ENCODE results near the gene PLAC1. TPM values are rescaled to one million over a fixed set of nuclear protein-coding genes. Genes with fewer than 3 reads are reported as not detected.

Gene PLAC1
- total RNA-seq, 1 donor: not detected

- no peak for DNase-seq (ENCODE audit: insufficient read length, low spot score, missing footprints)
- H2AFZ ChIP-seq (ENCODE audit: low read length): no peak overlapping the region
- no peaks in the 10 kb centered on the region for H3K27me3 ChIP-seq (ENCODE audit: insufficient read depth, low read length)
- H3K36me3 ChIP-seq (ENCODE audit: insufficient read depth, low read length): no peaks in the 10 kb centered on the region
- no peak overlapping the region for H3K4me3 ChIP-seq (ENCODE audit: insufficient read depth, low read length)
- TF ChIP-seq, protein P1, sequence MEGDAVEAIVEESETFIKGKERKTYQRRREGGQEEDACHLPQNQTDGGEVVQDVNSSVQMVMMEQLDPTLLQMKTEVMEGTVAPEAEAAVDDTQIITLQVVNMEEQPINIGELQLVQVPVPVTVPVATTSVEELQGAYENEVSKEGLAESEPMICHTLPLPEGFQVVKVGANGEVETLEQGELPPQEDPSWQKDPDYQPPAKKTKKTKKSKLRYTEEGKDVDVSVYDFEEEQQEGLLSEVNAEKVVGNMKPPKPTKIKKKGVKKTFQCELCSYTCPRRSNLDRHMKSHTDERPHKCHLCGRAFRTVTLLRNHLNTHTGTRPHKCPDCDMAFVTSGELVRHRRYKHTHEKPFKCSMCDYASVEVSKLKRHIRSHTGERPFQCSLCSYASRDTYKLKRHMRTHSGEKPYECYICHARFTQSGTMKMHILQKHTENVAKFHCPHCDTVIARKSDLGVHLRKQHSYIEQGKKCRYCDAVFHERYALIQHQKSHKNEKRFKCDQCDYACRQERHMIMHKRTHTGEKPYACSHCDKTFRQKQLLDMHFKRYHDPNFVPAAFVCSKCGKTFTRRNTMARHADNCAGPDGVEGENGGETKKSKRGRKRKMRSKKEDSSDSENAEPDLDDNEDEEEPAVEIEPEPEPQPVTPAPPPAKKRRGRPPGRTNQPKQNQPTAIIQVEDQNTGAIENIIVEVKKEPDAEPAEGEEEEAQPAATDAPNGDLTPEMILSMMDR (IDR thresholded peaks at IDR 0.05; ENCODE audit: extremely low read depth, low read depth, low read length): no peak
- H3K4me2 ChIP-seq (ENCODE audit: insufficient read depth, low read length): peak overlapping the region; percentile 20
- peak overlapping the region; percentile 20 for H3K27ac ChIP-seq (ENCODE audit: low read depth, low read length)
- peaks cover 37% of the 10 kb centered on the region for H3K4me1 ChIP-seq (ENCODE audit: insufficient read depth, low read length)
- H3K9me3 ChIP-seq (ENCODE audit: low read depth, low read length): no peaks in the 10 kb centered on the region
- H4K20me1 ChIP-seq (ENCODE audit: insufficient read depth, low read length): no peaks in the 10 kb centered on the region
- H3K79me2 ChIP-seq (ENCODE audit: insufficient read depth, low read length): no peaks in the 10 kb centered on the region
These were observed 57.6 kb downstream of the PLAC1 start for GRCh38 chrX:134600714-134601113.

DNA sequence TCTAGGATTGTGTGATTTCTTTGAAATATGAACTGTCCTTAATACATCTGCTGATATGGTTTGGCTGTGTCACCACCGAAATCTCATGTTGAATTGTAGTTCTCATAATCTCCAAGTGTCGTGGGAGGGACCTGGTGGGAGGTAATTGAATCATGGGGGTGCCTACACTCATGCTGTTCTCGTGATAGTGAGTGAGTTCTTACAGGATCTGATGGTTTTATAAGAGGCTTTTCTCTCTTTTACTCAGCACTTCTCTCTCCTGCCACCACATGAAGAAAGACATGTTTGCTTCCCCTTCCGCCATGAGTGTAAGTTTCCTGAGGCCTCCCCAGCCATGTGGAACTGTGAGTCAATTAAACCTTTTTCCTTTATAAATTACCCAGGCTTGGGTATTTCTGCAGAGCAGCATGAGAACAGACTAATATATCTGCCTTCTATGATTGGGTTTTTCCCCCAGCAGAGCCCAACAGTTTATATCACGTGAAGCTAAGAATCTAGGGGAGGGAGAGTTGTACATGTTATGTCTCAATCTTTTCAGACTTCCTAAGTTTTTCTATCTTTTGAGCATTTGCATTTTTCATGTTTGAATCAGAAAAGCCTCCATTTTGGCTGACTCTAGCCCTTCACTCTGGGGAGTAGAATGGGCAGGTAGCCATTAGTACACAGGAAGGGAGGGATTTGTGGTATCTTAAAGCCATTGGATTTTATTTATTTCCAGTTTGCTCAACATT, 58.9 kb downstream of the PLAC1 start:
- peak; percentile 65 for DNase-seq (ENCODE audit: insufficient read length, low spot score, missing footprints)

DNA sequence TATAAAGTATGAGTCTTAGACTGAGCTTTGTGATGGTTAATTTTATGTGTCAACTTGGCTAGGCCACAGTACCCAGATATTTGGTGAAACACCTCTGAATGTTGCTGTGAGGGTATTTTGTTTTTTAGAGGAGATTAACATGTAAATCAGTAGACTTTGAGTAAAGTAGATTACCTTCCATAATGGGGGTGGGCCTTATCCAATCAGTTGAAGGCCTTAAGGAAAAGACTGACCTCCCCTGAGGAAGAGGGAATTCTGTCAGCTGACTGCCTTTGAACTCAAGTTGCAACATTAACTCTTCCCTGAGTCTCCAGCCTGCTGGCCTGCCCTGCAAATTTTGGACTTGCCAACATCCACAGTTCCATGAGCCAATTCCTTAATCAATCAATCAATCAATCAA, 66.0 kb downstream of the PLAC1 start:
- DNase-seq (ENCODE audit: insufficient read length, low spot score, missing footprints): no peak
- no peaks in the 10 kb centered on the region for H3K4me1 ChIP-seq (ENCODE audit: insufficient read depth, low read length)
- no peaks in the 10 kb centered on the region for H3K36me3 ChIP-seq (ENCODE audit: insufficient read depth, low read length)
- H2AFZ ChIP-seq (ENCODE audit: low read length): no peak overlapping the region
- no peak overlapping the region for H3K27ac ChIP-seq (ENCODE audit: low read depth, low read length)
- H3K79me2 ChIP-seq (ENCODE audit: insufficient read depth, low read length): no peaks in the 10 kb centered on the region
- no peak overlapping the region for H3K4me3 ChIP-seq (ENCODE audit: insufficient read depth, low read length)
- no peaks in the 10 kb centered on the region for H4K20me1 ChIP-seq (ENCODE audit: insufficient read depth, low read length)
- no peaks in the 10 kb centered on the region for H3K27me3 ChIP-seq (ENCODE audit: insufficient read depth, low read length)
- H3K4me2 ChIP-seq (ENCODE audit: insufficient read depth, low read length): no peak overlapping the region
- TF ChIP-seq, protein P1 (IDR thresholded peaks at IDR 0.05; ENCODE audit: extremely low read depth, low read depth, low read length): no peak
- H3K9me3 ChIP-seq (ENCODE audit: low read depth, low read length): no peaks in the 10 kb centered on the region

More for the DNA sequence above, 58.9 kb downstream of the PLAC1 start:
- H3K4me2 ChIP-seq (ENCODE audit: insufficient read depth, low read length): no peak overlapping the region
- H3K36me3 ChIP-seq (ENCODE audit: insufficient read depth, low read length): no peaks in the 10 kb centered on the region
- H3K27me3 ChIP-seq (ENCODE audit: insufficient read depth, low read length): no peaks in the 10 kb centered on the region
- H3K27ac ChIP-seq (ENCODE audit: low read depth, low read length): peak overlapping the region; percentile 57
- H2AFZ ChIP-seq (ENCODE audit: low read length): no peak overlapping the region
- H3K79me2 ChIP-seq (ENCODE audit: insufficient read depth, low read length): no peaks in the 10 kb centered on the region
- H3K4me3 ChIP-seq (ENCODE audit: insufficient read depth, low read length): no peak overlapping the region
- H3K9me3 ChIP-seq (ENCODE audit: low read depth, low read length): no peaks in the 10 kb centered on the region
- TF ChIP-seq, protein P1 (IDR thresholded peaks at IDR 0.05; ENCODE audit: extremely low read depth, low read depth, low read length): no peak
- H3K4me1 ChIP-seq (ENCODE audit: insufficient read depth, low read length): peaks cover 28% of the 10 kb centered on the region
- H4K20me1 ChIP-seq (ENCODE audit: insufficient read depth, low read length): no peaks in the 10 kb centered on the region

GRCh38 chrX:134591502-134591901, 66.8 kb downstream of the PLAC1 start:
- H3K36me3 ChIP-seq (ENCODE audit: insufficient read depth, low read length): no peaks in the 10 kb centered on the region
- H3K27me3 ChIP-seq (ENCODE audit: insufficient read depth, low read length): no peaks in the 10 kb centered on the region
- no peak overlapping the region for H2AFZ ChIP-seq (ENCODE audit: low read length)
- no peak overlapping the region for H3K4me3 ChIP-seq (ENCODE audit: insufficient read depth, low read length)
- H3K4me1 ChIP-seq (ENCODE audit: insufficient read depth, low read length): no peaks in the 10 kb centered on the region
- TF ChIP-seq, protein P1 (IDR thresholded peaks at IDR 0.05; ENCODE audit: extremely low read depth, low read depth, low read length): no peak
- no peaks in the 10 kb centered on the region for H4K20me1 ChIP-seq (ENCODE audit: insufficient read depth, low read length)
- no peaks in the 10 kb centered on the region for H3K79me2 ChIP-seq (ENCODE audit: insufficient read depth, low read length)
- no peaks in the 10 kb centered on the region for H3K9me3 ChIP-seq (ENCODE audit: low read depth, low read length)
- no peak for DNase-seq (ENCODE audit: insufficient read length, low spot score, missing footprints)
- H3K4me2 ChIP-seq (ENCODE audit: insufficient read depth, low read length): no peak overlapping the region
- H3K27ac ChIP-seq (ENCODE audit: low read depth, low read length): no peak overlapping the region
